ENCODE results near the gene GPSM3. TPM values are rescaled to one million over a fixed set of nuclear protein-coding genes. Genes with fewer than 3 reads are reported as not detected.

GPSM3 gene
- total and polyA plus RNA-seq, 2 of the 13 experiments (the other 11 are each of a cell fraction or from before 2014, with no cell fraction given): 0.18 to 6.2 TPM

- H3K4me3 ChIP-seq (replicated peaks in 1 of 3; ENCODE audit: insufficient read depth in 1 of 3, low read depth in 2 of 3, low read length in 3 of 3): peak within 1 kb of the TSS; percentile 78 to 91 (median 88)
- no TSS peak for BruUV-seq (replicated peaks)
- ChIA-PET POLR2A (interaction anchor here (0.5 to 2.6 kb wide), 6 partner anchors 12 to 43 kb away, joined by 3 to 35 read pairs (median 4); partner anchors contain the start of genes AGPAT1, ATF6B and FKBPL), CTCF (ENCODE audit: low intra/inter-chr PET ratio, low total read pairs) (interaction anchor here (4.3 kb wide), 1 partner anchor 33 kb away, joined by 97 read pairs; no protein-coding TSS in a partner anchor)
- TF ChIP-seq KLF13 (CRISPR knock-in tag; IDR thresholded peaks at IDR 0.05): no peak
- TF ChIP-seq GATAD2A (CRISPR knock-in tag; IDR thresholded peaks at IDR 0.05): no peak
- no peak for TF ChIP-seq ZNF354B (CRISPR knock-in tag; IDR thresholded peaks at IDR 0.05)
- no peak for TF ChIP-seq ATF4 (CRISPR knock-in tag; IDR thresholded peaks at IDR 0.05)
- TF ChIP-seq MTERF4 (CRISPR knock-in tag; IDR thresholded peaks at IDR 0.05): 0 out of 2 replicates have a peak, but pooled peaks have one; percentile 4
- TF ChIP-seq PAWR (CRISPR knock-in tag; IDR thresholded peaks at IDR 0.05; ENCODE audit: borderline replicate concordance): no peak
- TF ChIP-seq WIZ (CRISPR knock-in tag; IDR thresholded peaks at IDR 0.05): no peak
- TF ChIP-seq ZNF577 (CRISPR knock-in tag; IDR thresholded peaks at IDR 0.05; ENCODE audit: borderline replicate concordance, low read depth): no peak
- no peak for TF ChIP-seq ZNF569 (CRISPR knock-in tag; IDR thresholded peaks at IDR 0.05; ENCODE audit: borderline replicate concordance)
- no peak for TF ChIP-seq RCOR2 (CRISPR knock-in tag; IDR thresholded peaks at IDR 0.05)
- TF ChIP-seq ZNF326 (CRISPR knock-in tag; IDR thresholded peaks at IDR 0.05; ENCODE audit: borderline replicate concordance): no peak
- TF ChIP-seq ZBTB21 (CRISPR knock-in tag; IDR thresholded peaks at IDR 0.05): no peak
- TF ChIP-seq SAFB2 (CRISPR knock-in tag; IDR thresholded peaks at IDR 0.05; ENCODE audit: borderline replicate concordance, low read depth): no peak
- no peak for TF ChIP-seq ZFAT (CRISPR knock-in tag; conservative IDR thresholded peaks at IDR 0.05)
- TF ChIP-seq HDAC1 (CRISPR knock-in tag; IDR thresholded peaks at IDR 0.05): 0 out of 2 replicates have a peak, but pooled peaks have one; percentile 22
- TF ChIP-seq THAP9 (CRISPR knock-in tag; IDR thresholded peaks at IDR 0.05; ENCODE audit: borderline replicate concordance): no peak
- ATAC-seq (no peak), DNase-seq (ENCODE audit: low spot score) (no peak), FAIRE-seq (no peak)
- H3K9me3 ChIP-seq (ENCODE audit: low read length): no peaks in the 10 kb centered on the region
- H2AFZ ChIP-seq (ENCODE audit: low read length): peak within 1 kb of the TSS; percentile 8
- peak within 1 kb of the TSS; percentile 94 for H3K4me2 ChIP-seq (ENCODE audit: low read depth, low read length)
- 86% methylated on average over 24 of the region's 24 CpGs for WGBS (ENCODE audit: low lambda C conversion rate)
- H3K27ac ChIP-seq (ENCODE audit: extremely low read length, insufficient read depth, low read length): peak within 1 kb of the TSS; percentile 88
- no peaks in the 10 kb centered on the region; a peak in 1 of 5 replicates for H3K27me3 ChIP-seq (ENCODE audit: control insufficient read depth in 1 of 2, insufficient read depth in 2 of 2, low read length in 2 of 2)
- intact Hi-C loops (cut with micrococcal nuclease; ENCODE audit: unreplicated experiment) (no loop called here), in situ Hi-C loops (cut with HindIII; ENCODE audit: extremely low pct_ligation_motif_present, low pct_unique_long_range_greater_than_20kb) (loop anchor here (5.0 kb wide), 1 partner anchor 35 kb away; no protein-coding TSS in a partner anchor)
- peaks cover 17% of the 10 kb centered on the region for H3K79me2 ChIP-seq (ENCODE audit: insufficient read depth, low read length)
- H4K20me1 ChIP-seq (ENCODE audit: insufficient read depth, low read length): no peaks in the 10 kb centered on the region
- H3K9ac ChIP-seq (ENCODE audit: insufficient read depth, low read depth, low read length): peak within 1 kb of the TSS; percentile 91
- H3K4me1 ChIP-seq (ENCODE audit: insufficient read depth, low read length): peaks cover 28% of the 10 kb centered on the region
- peaks cover 8 to 15% of the 10 kb centered on the region in 2 experiments for H3K36me3 ChIP-seq (replicated peaks in 1 of 2; ENCODE audit: control insufficient read depth in 1 of 2, insufficient read depth in 2 of 2, low read length in 2 of 2)
These were observed 40.3 kb downstream of the GPSM3 start, which contains the start of gene PRRT1 for GRCh38 chr6:32151863-32152768. PRRT1 (minus strand) TSS chr6:32151939; CDS start chr6:32151827, 112 bp downstream.
